ACC112 (cell line): ENCODE data around the gene NXPH3.

Experiments used
- H2AFZ ChIP-seq: fragments of 200-600 bp; sonication (generic); one replicate; pipeline ENCODE4 v1.6.0; 2017; ENCODE audit warnings: antibody characterized with exemption, low read length; ENCODE audit not compliant: unreplicated experiment
- H3K27ac ChIP-seq: fragments of 200-600 bp; sonication (generic); 2 replicates; pipeline ENCODE4 v1.5.1; 2014; ENCODE audit warnings: low read depth, mild to moderate bottlenecking, antibody characterized with exemption, low read length, moderate library complexity
- H3K27me3 ChIP-seq: fragments of 200-600 bp; sonication (generic); 2 replicates; pipeline ENCODE4 v1.6.1; 2014; ENCODE audit warnings: mild to moderate bottlenecking, antibody characterized with exemption, low read length, moderate library complexity, mixed read lengths; ENCODE audit not compliant: insufficient read depth
- H3K36me3 ChIP-seq: fragments of 200-600 bp; sonication (generic); 2 replicates; pipeline ENCODE4 v1.6.1; 2016; ENCODE audit warnings: mild to moderate bottlenecking, antibody characterized with exemption, low read length, moderate library complexity, mixed read lengths; ENCODE audit not compliant: insufficient read depth
- H3K4me1 ChIP-seq: fragments of 200-600 bp; sonication (generic); one replicate; pipeline ENCODE4 v1.6.1; 2016; ENCODE audit warnings: low read length, mixed read lengths; ENCODE audit not compliant: insufficient read depth, unreplicated experiment, control insufficient read depth
- H3K4me3 ChIP-seq: fragments of 200-600 bp; sonication (generic); 2 replicates; pipeline ENCODE4 v1.5.1; 2014; ENCODE audit warnings: mild to moderate bottlenecking, low read depth, low read length
- H3K79me2 ChIP-seq: fragments of 200-600 bp; sonication (generic); one replicate; pipeline ENCODE4 v1.6.0; 2016; ENCODE audit warnings: low read length; ENCODE audit not compliant: control insufficient read depth, unreplicated experiment, insufficient read depth

The NXPH3 gene

GRCh38 chr17:49596613-49597244 lies 21.1 kb downstream of the NXPH3 start:
- no peak overlapping the region for H3K27ac ChIP-seq
- no peak overlapping the region for H3K4me3 ChIP-seq
- H3K36me3 ChIP-seq = peaks cover 11% of the 10 kb centered on the region
- H2AFZ ChIP-seq = no peak overlapping the region
- H3K4me1 ChIP-seq = peaks cover 11% of the 10 kb centered on the region
- no peaks in the 10 kb centered on the region for H3K27me3 ChIP-seq
- H3K79me2 ChIP-seq = no peaks in the 10 kb centered on the region

GRCh38 chr17:49597436-49597835 lies 21.8 kb downstream of the NXPH3 start:
- Histone ChIP-seq H3K36me3 (peaks cover 18% of the 10 kb centered on the region), H3K27ac (no peak overlapping the region)

GRCh38 chr17:49597928-49598655 lies 22.4 kb downstream of the NXPH3 start:
- no peak overlapping the region for H2AFZ ChIP-seq
- H3K27me3 ChIP-seq = no peaks in the 10 kb centered on the region
- no peak overlapping the region for H3K27ac ChIP-seq
- no peak overlapping the region for H3K4me3 ChIP-seq
- H3K4me1 ChIP-seq = peaks cover 11% of the 10 kb centered on the region
- H3K36me3 ChIP-seq = peaks cover 19% of the 10 kb centered on the region
- H3K79me2 ChIP-seq = no peaks in the 10 kb centered on the region

More at GRCh38 chr17:49597436-49597835, 21.8 kb downstream of the NXPH3 start:
- Histone ChIP-seq H3K79me2 (no peaks in the 10 kb centered on the region), H3K4me1 (peaks cover 11% of the 10 kb centered on the region), H3K27me3 (no peaks in the 10 kb centered on the region), H2AFZ (no peak overlapping the region), H3K4me3 (no peak overlapping the region)

- H3K4me1 ChIP-seq = peaks cover 11% of the 10 kb centered on the region
- H3K27ac ChIP-seq = no peak overlapping the region
- no peaks in the 10 kb centered on the region for H3K27me3 ChIP-seq
- H2AFZ ChIP-seq = no peak overlapping the region
- H3K4me3 ChIP-seq = no peak overlapping the region
- no peaks in the 10 kb centered on the region for H3K79me2 ChIP-seq
- peaks cover 19% of the 10 kb centered on the region for H3K36me3 ChIP-seq
These were observed 23.2 kb downstream of the NXPH3 start for GRCh38 chr17:49598918-49599317.

- Histone ChIP-seq H3K4me1 (peaks cover 11% of the 10 kb centered on the region), H2AFZ (no peak overlapping the region), H3K79me2 (no peaks in the 10 kb centered on the region), H3K27ac (no peak overlapping the region), H3K4me3 (no peak overlapping the region), H3K36me3 (peaks cover 19% of the 10 kb centered on the region), H3K27me3 (no peaks in the 10 kb centered on the region)
These were observed 25.3 kb downstream of the NXPH3 start for GRCh38 chr17:49600949-49601348.

GRCh38 chr17:49602783-49603182 lies 27.1 kb downstream of the NXPH3 start:
- Histone ChIP-seq H3K27me3 (no peaks in the 10 kb centered on the region), H3K79me2 (no peaks in the 10 kb centered on the region), H3K4me3 (no peak overlapping the region), H3K27ac (no peak overlapping the region), H3K36me3 (peaks cover 23% of the 10 kb centered on the region), H3K4me1 (peaks cover 10% of the 10 kb centered on the region), H2AFZ (no peak overlapping the region)

- peaks cover 5% of the 10 kb centered on the region for H3K4me1 ChIP-seq
- H3K27me3 ChIP-seq = no peaks in the 10 kb centered on the region
- no peaks in the 10 kb centered on the region for H3K79me2 ChIP-seq
- peak overlapping the region; percentile 7; the same call in 1 of the 2 replicates for H3K27ac ChIP-seq
- no peak overlapping the region for H3K4me3 ChIP-seq
- no peak overlapping the region for H2AFZ ChIP-seq
- peaks cover 23% of the 10 kb centered on the region for H3K36me3 ChIP-seq
These were observed 27.6 kb downstream of the NXPH3 start for GRCh38 chr17:49603238-49603637.

GRCh38 chr17:49603720-49604119 lies 28.0 kb downstream of the NXPH3 start:
- H3K27me3 ChIP-seq = no peaks in the 10 kb centered on the region
- H3K36me3 ChIP-seq = peaks cover 23% of the 10 kb centered on the region
- no peak overlapping the region for H3K4me3 ChIP-seq
- peaks cover under 1% of the 10 kb centered on the region for H3K4me1 ChIP-seq
- 0 out of 2 replicates have a peak overlapping the region, but pooled peaks have one; percentile 7 for H3K27ac ChIP-seq
- H2AFZ ChIP-seq = no peak overlapping the region
- H3K79me2 ChIP-seq = no peaks in the 10 kb centered on the region

- Histone ChIP-seq H3K36me3 (peaks cover 23% of the 10 kb centered on the region), H3K4me3 (no peak overlapping the region), H3K27ac (no peak overlapping the region), H2AFZ (no peak overlapping the region), H3K79me2 (no peaks in the 10 kb centered on the region), H3K27me3 (no peaks in the 10 kb centered on the region), H3K4me1 (no peaks in the 10 kb centered on the region)
These were observed 28.7 kb downstream of the NXPH3 start for GRCh38 chr17:49604314-49604869.

GRCh38 chr17:49610883-49611584 lies 35.4 kb downstream of the NXPH3 start:
- Histone ChIP-seq H3K27me3 (no peaks in the 10 kb centered on the region), H2AFZ (no peak overlapping the region), H3K4me1 (peaks cover 6% of the 10 kb centered on the region), H3K36me3 (peaks cover 13% of the 10 kb centered on the region), H3K79me2 (no peaks in the 10 kb centered on the region), H3K4me3 (no peak overlapping the region), H3K27ac (no peak overlapping the region)
